Panc1 (cell line): ENCODE results near the gene PIAS4. TPM values are rescaled to one million over a fixed set of nuclear protein-coding genes. Genes with fewer than 3 reads are reported as not detected.

Experiments used
- ATAC-seq: fragments of 200-7000 bp; cut with Tn5 transposase; 2 replicates; pipeline ENCODE4 v1.9.1; 2020; ENCODE audit warnings: mild to moderate bottlenecking, moderate library complexity
- BruUV-seq: library from RNA; stranded (reverse); fragments of 400-500 nt; replicated peaks from 2 replicates; lab custom pipeline; 2021; lab: Mats Ljungman, UMichigan
- CTCF ChIA-PET: fragments of 300-600 bp; sonication (Branson Sonifier 250); formaldehyde crosslinking; loops from one replicate; lab custom pipeline; 2022; ENCODE audit warnings: antibody characterized with exemption; lab: Charles Lee
- POLR2A ChIA-PET: fragments of 300-600 bp; sonication (Branson Sonifier 250); formaldehyde crosslinking; loops from one replicate; lab custom pipeline; 2022; ENCODE audit warnings: antibody characterized with exemption; lab: Charles Lee
- DNase-seq: peaks from one replicate; pipeline ENCODE4 v3.0.0-alpha.2; 2010; ENCODE audit warnings: low read depth, low spot score
- H3K27ac ChIP-seq: 2 replicates; pipeline ENCODE4 v1.5.1; 2011; ENCODE audit warnings: mild to moderate bottlenecking, low read length, inconsistent platforms
- H3K27me3 ChIP-seq: fragments of 200-500 bp; sonication (Bioruptor generic); 2 replicates; pipeline ENCODE4 v1.6.0; 2014; ENCODE audit warnings: low read length, inconsistent platforms; ENCODE audit not compliant: control insufficient read depth, insufficient read depth
- H3K36me3 ChIP-seq: fragments of 200-500 bp; sonication (Bioruptor generic); 2 replicates; pipeline ENCODE4 v1.5.1; 2014; ENCODE audit warnings: inconsistent platforms, mild to moderate bottlenecking, low read length, moderate library complexity; ENCODE audit not compliant: control insufficient read depth, insufficient read depth
- H3K4me1 ChIP-seq: 2 replicates; pipeline ENCODE4 v1.5.1; 2011; ENCODE audit warnings: inconsistent platforms, mild to moderate bottlenecking, low read length, moderate library complexity; ENCODE audit not compliant: control insufficient read depth, insufficient read depth
- H3K4me3 ChIP-seq, 2 experiments: 2 replicates each; pipeline ENCODE4 v1.5.1; 2011 to 2012; ENCODE audit warnings: low read depth in 2 of 2, low read length in 2 of 2, mild to moderate bottlenecking in 2 of 2, inconsistent platforms in 1 of 2, moderate library complexity in 1 of 2
- H3K9me3 ChIP-seq: fragments of 200-500 bp; sonication (Bioruptor generic); 2 replicates; pipeline ENCODE4 v1.5.1; 2014; ENCODE audit warnings: low read depth, mild to moderate bottlenecking, inconsistent platforms, low read length, moderate library complexity; ENCODE audit not compliant: control insufficient read depth, insufficient read depth
- POLR2AphosphoS5 ChIP-seq: IDR thresholded peaks from 2 replicates; pipeline ENCODE4 v1.6.1; 2012; ENCODE audit warnings: mild to moderate bottlenecking, low read depth, low read length, moderate library complexity
- SIN3A ChIP-seq: IDR thresholded peaks from 2 replicates; pipeline ENCODE4 v1.6.1; 2012; ENCODE audit warnings: low read depth, mild to moderate bottlenecking, low read length, moderate library complexity, borderline replicate concordance; ENCODE audit not compliant: insufficient read depth
- TCF7L2 ChIP-seq: IDR thresholded peaks from 2 replicates; pipeline ENCODE4 v1.6.1; 2011; ENCODE audit warnings: mild to moderate bottlenecking, low read depth, low read length, inconsistent platforms
- in situ Hi-C: cut with HindIII; loops from 2 replicates; pipeline ENCODE4 v1.10.0; 2016; ENCODE audit warnings: low sequenced_read_pairs, low pct_unique_long_range_greater_than_20kb
- intact Hi-C: fragments of 100-400 bp; cut with micrococcal nuclease; formaldehyde crosslinking; loops from one replicate; pipeline ENCODE4 v1.10.0; 2022; ENCODE audit not compliant: unreplicated experiment
- total RNA-seq: library from RNA; stranded (reverse); gene quantifications from one replicate; pipeline ENCODE4 v1.2.1, GENCODE V29; 2021; ENCODE audit not compliant: unreplicated experiment
- TF ChIP-seq, protein P1 (sequence below): fragments of 450-650 bp; IDR thresholded peaks from 2 replicates; pipeline ENCODE4 v1.5.1; 2017; ENCODE audit warnings: mild to moderate bottlenecking
- TF ChIP-seq, protein P2 (sequence below), 2 experiments: IDR thresholded peaks; 2 replicates each; pipeline ENCODE4 v1.6.1; 2011 to 2012; ENCODE audit warnings: low read depth in 2 of 2, control low read depth in 1 of 2, low read length in 1 of 2, mild to moderate bottlenecking in 1 of 2, moderate library complexity in 1 of 2; ENCODE audit not compliant: insufficient read depth in 1 of 2

The PIAS4 gene
- total RNA-seq, 1 experiment from 2014 or later: 36.7 TPM

GRCh38 chr19:3978145-3978544 is 29.4 kb upstream of the PIAS4 start:
- intact Hi-C loops (no loop called here), in situ Hi-C loops (no loop called here)
- Histone ChIP-seq H3K9me3 (no peaks in the 10 kb centered on the region), H3K36me3 (peaks cover 31% of the 10 kb centered on the region), H3K27me3 (no peaks in the 10 kb centered on the region), H3K4me3 (no peak overlapping the region), H3K27ac (no peak overlapping the region), H3K4me1 (no peaks in the 10 kb centered on the region; the same call in none of the 2 replicates)
- no TSS peak for BruUV-seq
- no peak for TF ChIP-seq TCF7L2
- TF ChIP-seq SIN3A: no peak
- TF ChIP-seq, protein P1, sequence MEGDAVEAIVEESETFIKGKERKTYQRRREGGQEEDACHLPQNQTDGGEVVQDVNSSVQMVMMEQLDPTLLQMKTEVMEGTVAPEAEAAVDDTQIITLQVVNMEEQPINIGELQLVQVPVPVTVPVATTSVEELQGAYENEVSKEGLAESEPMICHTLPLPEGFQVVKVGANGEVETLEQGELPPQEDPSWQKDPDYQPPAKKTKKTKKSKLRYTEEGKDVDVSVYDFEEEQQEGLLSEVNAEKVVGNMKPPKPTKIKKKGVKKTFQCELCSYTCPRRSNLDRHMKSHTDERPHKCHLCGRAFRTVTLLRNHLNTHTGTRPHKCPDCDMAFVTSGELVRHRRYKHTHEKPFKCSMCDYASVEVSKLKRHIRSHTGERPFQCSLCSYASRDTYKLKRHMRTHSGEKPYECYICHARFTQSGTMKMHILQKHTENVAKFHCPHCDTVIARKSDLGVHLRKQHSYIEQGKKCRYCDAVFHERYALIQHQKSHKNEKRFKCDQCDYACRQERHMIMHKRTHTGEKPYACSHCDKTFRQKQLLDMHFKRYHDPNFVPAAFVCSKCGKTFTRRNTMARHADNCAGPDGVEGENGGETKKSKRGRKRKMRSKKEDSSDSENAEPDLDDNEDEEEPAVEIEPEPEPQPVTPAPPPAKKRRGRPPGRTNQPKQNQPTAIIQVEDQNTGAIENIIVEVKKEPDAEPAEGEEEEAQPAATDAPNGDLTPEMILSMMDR: no peak
- no peak for TF ChIP-seq POLR2AphosphoS5
- TF ChIP-seq, protein P2, sequence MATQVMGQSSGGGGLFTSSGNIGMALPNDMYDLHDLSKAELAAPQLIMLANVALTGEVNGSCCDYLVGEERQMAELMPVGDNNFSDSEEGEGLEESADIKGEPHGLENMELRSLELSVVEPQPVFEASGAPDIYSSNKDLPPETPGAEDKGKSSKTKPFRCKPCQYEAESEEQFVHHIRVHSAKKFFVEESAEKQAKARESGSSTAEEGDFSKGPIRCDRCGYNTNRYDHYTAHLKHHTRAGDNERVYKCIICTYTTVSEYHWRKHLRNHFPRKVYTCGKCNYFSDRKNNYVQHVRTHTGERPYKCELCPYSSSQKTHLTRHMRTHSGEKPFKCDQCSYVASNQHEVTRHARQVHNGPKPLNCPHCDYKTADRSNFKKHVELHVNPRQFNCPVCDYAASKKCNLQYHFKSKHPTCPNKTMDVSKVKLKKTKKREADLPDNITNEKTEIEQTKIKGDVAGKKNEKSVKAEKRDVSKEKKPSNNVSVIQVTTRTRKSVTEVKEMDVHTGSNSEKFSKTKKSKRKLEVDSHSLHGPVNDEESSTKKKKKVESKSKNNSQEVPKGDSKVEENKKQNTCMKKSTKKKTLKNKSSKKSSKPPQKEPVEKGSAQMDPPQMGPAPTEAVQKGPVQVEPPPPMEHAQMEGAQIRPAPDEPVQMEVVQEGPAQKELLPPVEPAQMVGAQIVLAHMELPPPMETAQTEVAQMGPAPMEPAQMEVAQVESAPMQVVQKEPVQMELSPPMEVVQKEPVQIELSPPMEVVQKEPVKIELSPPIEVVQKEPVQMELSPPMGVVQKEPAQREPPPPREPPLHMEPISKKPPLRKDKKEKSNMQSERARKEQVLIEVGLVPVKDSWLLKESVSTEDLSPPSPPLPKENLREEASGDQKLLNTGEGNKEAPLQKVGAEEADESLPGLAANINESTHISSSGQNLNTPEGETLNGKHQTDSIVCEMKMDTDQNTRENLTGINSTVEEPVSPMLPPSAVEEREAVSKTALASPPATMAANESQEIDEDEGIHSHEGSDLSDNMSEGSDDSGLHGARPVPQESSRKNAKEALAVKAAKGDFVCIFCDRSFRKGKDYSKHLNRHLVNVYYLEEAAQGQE (IDR thresholded peaks at IDR 0.05; ENCODE audit: insufficient read depth in 1 of 2, low read depth in 2 of 2, low read length in 1 of 2): no peak
- no peak for ATAC-seq
- POLR2A ChIA-PET: no interaction called here
- CTCF ChIA-PET: no interaction called here
- DNase-seq: no peak

DNA sequence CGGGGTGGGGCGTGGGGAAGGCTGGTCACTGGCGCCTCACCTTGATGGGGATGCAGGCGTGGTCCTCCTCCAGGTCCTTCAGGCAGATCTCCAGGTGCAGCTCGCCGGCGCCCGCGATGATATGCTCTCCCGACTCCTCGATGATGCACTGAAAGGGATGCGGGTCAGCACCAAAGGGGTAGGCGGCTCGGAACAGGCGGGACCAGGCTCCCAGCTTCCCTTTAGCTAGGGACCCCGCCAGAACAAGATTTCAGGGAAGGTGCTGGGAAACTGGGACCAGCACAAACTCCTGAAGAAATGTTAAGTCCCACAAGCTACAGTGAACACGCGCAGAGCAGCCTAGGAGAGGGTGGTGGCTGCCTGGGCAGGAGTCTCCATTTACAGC is 28.3 kb upstream of the PIAS4 start:
- no peak for DNase-seq
- intact Hi-C loops (no loop called here), in situ Hi-C loops (no loop called here)
- ChIA-PET POLR2A (no interaction called here), CTCF (no interaction called here)
- Histone ChIP-seq H3K4me3 (no peak overlapping the region), H3K4me1 (no peaks in the 10 kb centered on the region; the same call in none of the 2 replicates), H3K27me3 (no peaks in the 10 kb centered on the region), H3K27ac (no peak overlapping the region), H3K9me3 (no peaks in the 10 kb centered on the region), H3K36me3 (peaks cover 39% of the 10 kb centered on the region)
- ATAC-seq: no peak; the same call in 1 of the 2 replicates
- TF ChIP-seq, protein P1: no peak
- TF ChIP-seq TCF7L2 (no peak), SIN3A (no peak), POLR2AphosphoS5 (no peak; the same call in 1 of the 2 replicates)
- TF ChIP-seq, protein P2 (IDR thresholded peaks at IDR 0.05; ENCODE audit: insufficient read depth in 1 of 2, low read depth in 2 of 2, low read length in 1 of 2): no peak
- no TSS peak for BruUV-seq
